Chondrocyte (in vitro differentiated cells): Measurements from ENCODE around the gene BBS12. TPM values are rescaled to one million over a fixed set of nuclear protein-coding genes. Genes with fewer than 3 reads are reported as not detected.
A peak's percentile ranks its signal among the peaks of the same experiment; 100 is the strongest.

Experiments used
- DNase-seq: peaks from one replicate; pipeline ENCODE4 v3.0.0; 2021; ENCODE audit warnings: mixed read lengths, low spot score
- H3K27ac Mint-ChIP-seq: one replicate; pipeline ENCODE4 v1.8.0; 2021; ENCODE audit warnings: mild to moderate bottlenecking, moderate library complexity, mixed read lengths; ENCODE audit not compliant: unreplicated experiment
- H3K27me3 Mint-ChIP-seq: 2 replicates; pipeline ENCODE4 v1.8.0; 2021; ENCODE audit warnings: low read depth, mixed read lengths
- H3K36me3 Mint-ChIP-seq: 2 replicates; pipeline ENCODE4 v1.8.0; 2021; ENCODE audit warnings: low read depth, mixed read lengths
- H3K4me1 Mint-ChIP-seq: 2 replicates; pipeline ENCODE4 v1.8.0; 2021; ENCODE audit warnings: low read depth, mild to moderate bottlenecking, mixed read lengths
- H3K4me3 Mint-ChIP-seq: one replicate; pipeline ENCODE4 v1.8.0; 2021; ENCODE audit warnings: mild to moderate bottlenecking, moderate library complexity, mixed read lengths; ENCODE audit not compliant: unreplicated experiment
- H3K9me3 Mint-ChIP-seq: 2 replicates; pipeline ENCODE4 v1.8.0; 2021; ENCODE audit warnings: low read depth, mixed read lengths
- CTCF ChIP-seq: fragments of 200-600 bp; sonication (generic); IDR thresholded peaks from 2 replicates; pipeline ENCODE4 v1.5.0; 2021; ENCODE audit warnings: antibody characterized with exemption, mild to moderate bottlenecking, moderate library complexity
- long read RNA-seq: library from polyadenylated mRNA; stranded (forward); transcript quantifications from one replicate; pipeline ENCODE4 v2.0.0, GENCODE V29; 2021
- total RNA-seq: library from RNA; stranded (reverse); gene quantifications from 3 replicates; pipeline ENCODE4 v1.2.1, GENCODE V29; 2021

BBS12 gene
- total RNA-seq, result 3.3 to 5.4 TPM (median 3.3 TPM) in 3 replicates
- long read RNA-seq, transcript BBS12-201 (2 exons, 3,244 nt), result major isoform, 13 of 13 reads
- long read RNA-seq, partial matches to known transcripts, result 0 of 13 reads
- long read RNA-seq, other reads (novel, unspliced or antisense), result 0 of 13 reads

DNA sequence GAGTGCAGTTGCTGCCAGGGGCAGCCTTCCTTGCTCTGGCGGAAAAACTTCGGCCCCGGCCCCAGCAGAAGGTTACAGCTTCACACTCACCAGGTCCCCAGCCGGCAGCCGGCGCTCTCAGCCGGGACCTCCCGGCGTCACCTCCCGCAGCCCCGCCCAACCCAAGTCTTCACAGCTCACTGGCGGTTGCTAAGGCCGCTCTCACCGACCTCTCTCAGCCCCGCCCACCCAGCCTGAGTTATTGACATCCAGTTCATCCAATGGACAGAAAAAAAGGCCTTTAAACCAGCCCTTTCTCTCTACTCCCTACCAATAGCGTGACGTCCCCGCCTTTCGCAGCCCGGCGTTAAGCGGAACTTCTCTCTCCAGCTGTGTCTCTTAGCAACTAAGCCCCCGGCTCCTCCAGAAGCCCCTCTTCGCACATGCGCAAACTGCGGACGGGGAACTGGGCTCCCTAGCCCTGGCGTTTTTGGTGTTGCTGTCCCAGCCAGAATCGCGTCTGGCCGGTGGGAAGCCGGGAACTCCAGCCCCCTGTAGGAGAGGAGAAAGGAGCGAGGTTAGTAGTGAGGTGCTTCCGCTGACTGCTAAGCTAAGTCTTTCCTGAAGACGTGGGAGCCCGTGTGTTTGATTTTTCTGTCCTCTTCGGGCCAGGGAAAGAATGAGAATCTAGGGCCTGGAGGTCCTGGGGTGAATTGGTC lies at the start of gene BBS12:
Gene BBS12, plus strand, starts transcription at position 376 of the 698 bp plus-strand sequence. CDS start 9,189 bp downstream, outside the sequence.
- peak; percentile 99 for DNase-seq
- TF ChIP-seq CTCF, result peak; percentile 73
- H3K36me3 Mint-ChIP-seq, result peaks cover 2% of the 10 kb centered on the region
- H3K9me3 Mint-ChIP-seq, result peaks cover 2% of the 10 kb centered on the region
- peaks cover 15% of the 10 kb centered on the region for H3K4me1 Mint-ChIP-seq
- no peaks in the 10 kb centered on the region for H3K27me3 Mint-ChIP-seq
- peak within 1 kb of the TSS; percentile 96 for H3K4me3 Mint-ChIP-seq
- H3K27ac Mint-ChIP-seq, result peak within 1 kb of the TSS; percentile 98

GRCh38 chr4:122686691-122687090 lies 45.8 kb upstream of the BBS12 start:
- Mint-ChIP-seq H3K36me3 (no peaks in the 10 kb centered on the region), H3K4me1 (peaks cover 27% of the 10 kb centered on the region), H3K27me3 (no peaks in the 10 kb centered on the region), H3K4me3 (no peak overlapping the region), H3K27ac (peak overlapping the region; percentile 98), H3K9me3 (no peaks in the 10 kb centered on the region)
- no peak for DNase-seq
- no peak for TF ChIP-seq CTCF

DNA sequence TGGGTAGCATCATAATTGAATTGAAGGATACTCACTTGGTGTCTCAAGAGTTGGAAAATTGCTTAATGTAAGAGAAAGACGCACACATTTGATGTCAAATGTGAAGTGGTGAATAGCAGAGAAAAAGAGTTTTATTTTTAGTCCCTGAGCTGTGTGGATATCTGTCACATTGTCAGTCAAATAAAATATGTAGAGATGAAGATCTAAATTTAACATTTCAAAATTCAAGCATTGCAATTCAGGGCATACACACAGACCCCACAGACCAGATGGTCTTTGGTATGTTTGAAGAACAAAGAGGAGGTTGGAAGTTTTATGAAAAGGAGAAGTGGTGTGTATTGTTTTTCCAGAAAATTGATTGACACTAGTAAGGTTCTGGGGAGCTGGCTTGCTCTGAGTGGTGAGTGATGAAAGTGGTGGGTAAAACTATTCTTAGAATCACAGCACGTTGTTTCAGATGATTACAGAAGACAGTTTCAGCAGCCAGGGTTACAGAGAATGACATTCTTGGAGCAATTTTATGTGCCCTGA lies 44.9 kb upstream of the BBS12 start:
- peak overlapping the region; percentile 98 for H3K27ac Mint-ChIP-seq
- H3K4me3 Mint-ChIP-seq, result no peak overlapping the region

DNA sequence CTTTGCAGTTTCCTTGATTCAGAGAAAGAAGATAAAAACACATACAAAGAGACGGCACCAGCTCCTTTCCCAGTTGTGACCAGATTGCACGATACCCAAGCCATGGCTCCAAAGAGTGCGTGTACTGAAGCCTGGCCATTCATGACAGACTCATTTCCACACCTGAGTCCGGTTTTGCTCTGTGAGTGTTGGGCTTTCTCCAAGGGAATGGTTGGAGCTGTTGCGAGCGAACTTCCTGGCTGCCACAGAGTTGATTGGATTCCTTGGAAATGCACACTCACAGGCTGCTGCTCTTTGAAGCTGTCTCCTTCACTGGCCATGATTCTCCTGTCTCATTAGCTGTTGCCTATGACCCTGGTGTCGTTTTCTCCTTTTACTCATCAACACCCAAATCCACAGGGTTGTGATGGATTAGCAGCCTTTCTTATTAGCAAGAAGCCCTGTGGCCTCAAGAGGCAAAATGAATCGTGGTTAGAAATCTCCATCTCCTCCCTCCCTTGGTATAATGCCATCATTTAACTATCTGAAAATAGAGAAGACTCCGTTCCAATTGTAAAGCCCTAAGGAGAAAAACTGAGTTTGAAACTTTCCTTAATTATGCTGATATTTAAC lies 43.9 kb upstream of the BBS12 start:
- no peaks in the 10 kb centered on the region for H3K9me3 Mint-ChIP-seq
- peak overlapping the region; percentile 98 for H3K27ac Mint-ChIP-seq
- no peak for DNase-seq
- no peak overlapping the region for H3K4me3 Mint-ChIP-seq
- TF ChIP-seq CTCF, result no peak
- H3K4me1 Mint-ChIP-seq, result peaks cover 31% of the 10 kb centered on the region
- H3K36me3 Mint-ChIP-seq, result no peaks in the 10 kb centered on the region
- no peaks in the 10 kb centered on the region for H3K27me3 Mint-ChIP-seq

More for the DNA sequence above, 44.9 kb upstream of the BBS12 start:
- TF ChIP-seq CTCF, result no peak
- H3K36me3 Mint-ChIP-seq, result no peaks in the 10 kb centered on the region
- no peaks in the 10 kb centered on the region for H3K9me3 Mint-ChIP-seq
- H3K27me3 Mint-ChIP-seq, result no peaks in the 10 kb centered on the region
- no peak for DNase-seq
- H3K4me1 Mint-ChIP-seq, result peaks cover 27% of the 10 kb centered on the region

- no peaks in the 10 kb centered on the region for H3K9me3 Mint-ChIP-seq
- DNase-seq, result no peak
- H3K4me3 Mint-ChIP-seq, result no peak overlapping the region
- no peaks in the 10 kb centered on the region for H3K27me3 Mint-ChIP-seq
- TF ChIP-seq CTCF, result no peak
- no peaks in the 10 kb centered on the region for H3K36me3 Mint-ChIP-seq
- no peak overlapping the region for H3K27ac Mint-ChIP-seq
- peaks cover 33% of the 10 kb centered on the region for H3K4me1 Mint-ChIP-seq
Measured at GRCh38 chr4:122689972-122690371, 42.5 kb upstream of the BBS12 start.
